HepG2 (cell line): ENCODE measurements around the gene PEAK3. TPM values are rescaled to one million over a fixed set of nuclear protein-coding genes. Genes with fewer than 3 reads are reported as not detected.
A peak's percentile ranks its signal among the peaks of the same experiment; 100 is the strongest.

Source experiments
- AKAP8 ChIP-seq: sonication (generic); formaldehyde crosslinking; IDR thresholded peaks from 2 replicates; pipeline ENCODE4 v1.5.1; 2020; ENCODE audit warnings: mild to moderate bottlenecking, missing genetic modification reagents
- ATAD3A ChIP-seq: sonication (generic); formaldehyde crosslinking; IDR thresholded peaks from 2 replicates; pipeline ENCODE4 v1.4.0; 2020; ENCODE audit warnings: missing genetic modification reagents
- BCL3 ChIP-seq: sonication (generic); formaldehyde crosslinking; IDR thresholded peaks from 2 replicates; pipeline ENCODE4 v1.5.1; 2020; ENCODE audit warnings: mild to moderate bottlenecking, missing genetic modification reagents, moderate library complexity
- DMAP1 ChIP-seq: IDR thresholded peaks from 2 replicates; pipeline ENCODE4 v1.6.1; 2016
- HNF4G ChIP-seq, 2 experiments: sonication (generic) in 1 of 2; formaldehyde crosslinking in 1 of 2; IDR thresholded peaks; 2 replicates each; pipeline versions ENCODE4 v1.4.0 to v1.6.1; 2011 to 2020; ENCODE audit warnings: borderline replicate concordance in 2 of 2, low read depth in 2 of 2, mild to moderate bottlenecking in 2 of 2, low read length in 1 of 2, missing genetic modification reagents in 1 of 2, moderate library complexity in 1 of 2
- IRX3 ChIP-seq: sonication (generic); formaldehyde crosslinking; IDR thresholded peaks from 2 replicates; pipeline ENCODE4 v1.8.1; 2023; ENCODE audit warnings: mild to moderate bottlenecking, low read depth, missing genetic modification reagents, borderline replicate concordance
- MXD4 ChIP-seq: IDR thresholded peaks from 2 replicates; pipeline ENCODE4 v1.6.1; 2016; ENCODE audit warnings: mild to moderate bottlenecking, missing biosample characterization, missing genetic modification reagents
- NCOA2 ChIP-seq: sonication (generic); formaldehyde crosslinking; IDR thresholded peaks from 2 replicates; pipeline ENCODE4 v1.8.0; 2022; ENCODE audit warnings: inconsistent platforms
- SALL2 ChIP-seq: sonication (generic); formaldehyde crosslinking; IDR thresholded peaks from 2 replicates; pipeline ENCODE4 v1.8.1; 2023; ENCODE audit warnings: mild to moderate bottlenecking, missing genetic modification reagents, inconsistent platforms
- SETDB1 ChIP-seq: sonication (generic); formaldehyde crosslinking; IDR thresholded peaks from 2 replicates; pipeline ENCODE4 v1.5.1; 2020; ENCODE audit warnings: missing genetic modification reagents, mild to moderate bottlenecking, borderline replicate concordance
- ZHX2 ChIP-seq, 2 experiments: sonication (generic) in 1 of 2; formaldehyde crosslinking in 1 of 2; IDR thresholded peaks; 2 replicates each; pipeline versions ENCODE4 v1.6.1 to v1.9.0; 2014 to 2022; ENCODE audit warnings: antibody characterized with exemption in 1 of 2, borderline replicate concordance in 1 of 2, inconsistent platforms in 1 of 2, low read depth in 1 of 2, missing genetic modification reagents in 1 of 2
- ZNF143 ChIP-seq: sonication (generic); formaldehyde crosslinking; IDR thresholded peaks from 2 replicates; pipeline ENCODE4 v1.4.0; 2020; ENCODE audit warnings: missing genetic modification reagents
- ZNF235 ChIP-seq: sonication (generic); formaldehyde crosslinking; IDR thresholded peaks from 2 replicates; pipeline ENCODE4 v1.8.1; 2023; ENCODE audit warnings: mild to moderate bottlenecking, missing genetic modification reagents, borderline replicate concordance
- ZNF24 ChIP-seq: fragments of 450-650 bp; IDR thresholded peaks from 2 replicates; pipeline ENCODE4 v1.6.1; 2017; ENCODE audit warnings: antibody characterized with exemption, mild to moderate bottlenecking
- ZNF274 ChIP-seq: sonication (generic); formaldehyde crosslinking; IDR thresholded peaks from 2 replicates; pipeline ENCODE4 v1.5.1; 2020; ENCODE audit warnings: mild to moderate bottlenecking, missing genetic modification reagents
- ZNF878 ChIP-seq: sonication (generic); formaldehyde crosslinking; IDR thresholded peaks from 2 replicates; pipeline ENCODE4 v1.8.1; 2023; ENCODE audit warnings: mild to moderate bottlenecking, missing genetic modification reagents, moderate library complexity
- ZSCAN9 ChIP-seq: IDR thresholded peaks from 2 replicates; pipeline ENCODE4 v1.6.1; 2016; ENCODE audit warnings: borderline replicate concordance
- polyA plus RNA-seq, 8 experiments: library from polyadenylated mRNA; depleted of rRNA in 3 of 8; stranded (reverse) in 7 of 8; unstranded in 1 of 8; fragments of >200 nt; fragmentation: Illumina TruSeq in 4 of 8; extraction: Trizol in 4 of 8; gene quantifications; 2 replicates each; pipeline versions ENCODE4 v1.2.1 to v1.2.3, GENCODE V29; 2011 to 2016; ENCODE audit warnings: low read depth in 4 of 8, missing spikeins in 1 of 8, mixed read lengths in 1 of 8; ENCODE audit not compliant: insufficient read depth in 1 of 8
- total RNA-seq, 5 experiments: library from RNA; depleted of rRNA; stranded (reverse); fragments of >200 nt; fragmentation: Illumina TruSeq; extraction: Trizol; gene quantifications; 2 replicates each; pipeline ENCODE4 v1.2.3, GENCODE V29; 2016; ENCODE audit warnings: low read depth in 1 of 5
- TF ChIP-seq, protein P1 (sequence below): sonication (generic); formaldehyde crosslinking; conservative IDR thresholded peaks from 2 replicates; pipeline ENCODE4 v1.4.0; 2020; ENCODE audit warnings: mild to moderate bottlenecking, missing genetic modification reagents, moderate library complexity

The PEAK3 gene
- total and polyA plus RNA-seq, 2 of the 13 experiments (the other 11 are each of a cell fraction or from before 2014, with no cell fraction given): not detected

GRCh38 chr19:2288338-2288817, 6.4 kb upstream of the PEAK3 start (continued):
- TF ChIP-seq, protein P1, sequence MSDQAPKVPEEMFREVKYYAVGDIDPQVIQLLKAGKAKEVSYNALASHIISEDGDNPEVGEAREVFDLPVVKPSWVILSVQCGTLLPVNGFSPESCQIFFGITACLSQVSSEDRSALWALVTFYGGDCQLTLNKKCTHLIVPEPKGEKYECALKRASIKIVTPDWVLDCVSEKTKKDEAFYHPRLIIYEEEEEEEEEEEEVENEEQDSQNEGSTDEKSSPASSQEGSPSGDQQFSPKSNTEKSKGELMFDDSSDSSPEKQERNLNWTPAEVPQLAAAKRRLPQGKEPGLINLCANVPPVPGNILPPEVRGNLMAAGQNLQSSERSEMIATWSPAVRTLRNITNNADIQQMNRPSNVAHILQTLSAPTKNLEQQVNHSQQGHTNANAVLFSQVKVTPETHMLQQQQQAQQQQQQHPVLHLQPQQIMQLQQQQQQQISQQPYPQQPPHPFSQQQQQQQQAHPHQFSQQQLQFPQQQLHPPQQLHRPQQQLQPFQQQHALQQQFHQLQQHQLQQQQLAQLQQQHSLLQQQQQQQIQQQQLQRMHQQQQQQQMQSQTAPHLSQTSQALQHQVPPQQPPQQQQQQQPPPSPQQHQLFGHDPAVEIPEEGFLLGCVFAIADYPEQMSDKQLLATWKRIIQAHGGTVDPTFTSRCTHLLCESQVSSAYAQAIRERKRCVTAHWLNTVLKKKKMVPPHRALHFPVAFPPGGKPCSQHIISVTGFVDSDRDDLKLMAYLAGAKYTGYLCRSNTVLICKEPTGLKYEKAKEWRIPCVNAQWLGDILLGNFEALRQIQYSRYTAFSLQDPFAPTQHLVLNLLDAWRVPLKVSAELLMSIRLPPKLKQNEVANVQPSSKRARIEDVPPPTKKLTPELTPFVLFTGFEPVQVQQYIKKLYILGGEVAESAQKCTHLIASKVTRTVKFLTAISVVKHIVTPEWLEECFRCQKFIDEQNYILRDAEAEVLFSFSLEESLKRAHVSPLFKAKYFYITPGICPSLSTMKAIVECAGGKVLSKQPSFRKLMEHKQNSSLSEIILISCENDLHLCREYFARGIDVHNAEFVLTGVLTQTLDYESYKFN (CRISPR knock-in tag): peak; percentile 92
- TF ChIP-seq ZHX2 (IDR thresholded peaks at IDR 0.05; ENCODE audit: low read depth) (0 out of 2 replicates have a peak, but pooled peaks have one; percentile 19), ZHX2 (CRISPR knock-in tag; IDR thresholded peaks at IDR 0.05; ENCODE audit: borderline replicate concordance) (no peak), SALL2 (CRISPR knock-in tag) (0 out of 2 replicates have a peak, but pooled peaks have one; percentile 34), SETDB1 (CRISPR knock-in tag) (no peak), DMAP1 (CRISPR knock-in tag) (no peak), ZNF24 (no peak), HNF4G (IDR thresholded peaks at IDR 0.05; ENCODE audit: borderline replicate concordance, low read depth, low read length) (peak; percentile 49), HNF4G (CRISPR knock-in tag; IDR thresholded peaks at IDR 0.05; ENCODE audit: borderline replicate concordance, low read depth) (peak; percentile 33; the same call in 1 of the 2 replicates), AKAP8 (CRISPR knock-in tag) (0 out of 2 replicates have a peak, but pooled peaks have one; percentile 57), ZNF235 (CRISPR knock-in tag) (0 out of 2 replicates have a peak, but pooled peaks have one; percentile 21), ZNF274 (CRISPR knock-in tag) (0 out of 2 replicates have a peak, but pooled peaks have one; percentile 44), ZNF143 (no peak), NCOA2 (CRISPR knock-in tag) (no peak), ZSCAN9 (CRISPR knock-in tag) (no peak), MXD4 (CRISPR knock-in tag) (0 out of 2 replicates have a peak, but pooled peaks have one; percentile 38), BCL3 (CRISPR knock-in tag) (peak; percentile 62; the same call in 1 of the 2 replicates), ZNF878 (no peak), ATAD3A (CRISPR knock-in tag) (no peak), IRX3 (CRISPR knock-in tag) (no peak)
